Smooth muscle cell of the pulmonary artery (primary cell): Measurements from ENCODE around the gene RNASE7. TPM values are rescaled to one million over a fixed set of nuclear protein-coding genes. Genes with fewer than 3 reads are reported as not detected.

Experiments used
- total RNA-seq: library from RNA; depleted of rRNA; stranded (reverse); fragments of >200 nt; gene quantifications from 2 replicates; pipeline ENCODE4 v1.2.3, GENCODE V29; 2014

RNASE7 gene
- not detected in 2 replicates for total RNA-seq

DNA sequence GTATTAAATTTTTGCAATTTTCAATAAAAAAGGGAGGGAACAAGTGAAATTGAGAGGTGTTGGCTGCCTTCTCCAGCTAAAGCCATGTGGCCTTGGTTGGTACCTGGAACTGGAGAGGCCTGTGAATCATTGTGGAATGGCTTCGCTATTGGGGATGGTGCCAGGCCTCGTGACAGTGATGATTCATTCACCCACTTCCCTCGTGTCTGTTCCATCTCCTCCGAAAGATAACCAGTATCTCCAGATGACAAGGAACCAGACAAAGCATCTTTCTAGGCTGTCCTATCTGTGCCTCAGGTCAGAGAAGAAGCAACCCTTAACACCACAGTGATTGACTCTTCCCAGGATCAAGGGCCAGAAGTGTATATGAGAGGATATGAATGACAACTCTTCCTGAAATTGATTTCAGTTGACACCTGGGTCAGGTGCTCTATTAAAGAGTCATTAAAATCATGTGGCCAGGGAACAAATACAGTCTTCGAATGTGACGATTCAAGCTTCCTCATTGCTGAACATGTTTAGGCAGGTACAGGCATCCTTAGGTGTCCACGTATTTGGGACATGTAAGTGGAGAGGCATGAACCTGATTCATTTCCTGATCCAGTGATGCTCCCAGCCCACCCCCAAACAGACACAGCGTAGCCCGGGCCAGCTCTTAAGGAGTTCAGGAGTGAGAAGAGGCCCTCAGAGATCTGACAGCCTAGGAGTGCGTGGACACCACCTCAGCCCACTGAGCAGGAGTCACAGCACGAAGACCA lies at the start of gene RNASE7:
Gene RNASE7, plus strand, starts transcription at position 687 of the 758 bp plus-strand sequence. CDS start 631 bp downstream, outside the sequence.

GRCh38 chr14:20998674-20999366 lies 43.3 kb upstream of the RNASE7 start, which contains the start of gene SLC39A2:
Gene SLC39A2, plus strand, starts transcription at chr14:20999293. Its CDS starts 154 bp downstream, at chr14:20999447.

DNA sequence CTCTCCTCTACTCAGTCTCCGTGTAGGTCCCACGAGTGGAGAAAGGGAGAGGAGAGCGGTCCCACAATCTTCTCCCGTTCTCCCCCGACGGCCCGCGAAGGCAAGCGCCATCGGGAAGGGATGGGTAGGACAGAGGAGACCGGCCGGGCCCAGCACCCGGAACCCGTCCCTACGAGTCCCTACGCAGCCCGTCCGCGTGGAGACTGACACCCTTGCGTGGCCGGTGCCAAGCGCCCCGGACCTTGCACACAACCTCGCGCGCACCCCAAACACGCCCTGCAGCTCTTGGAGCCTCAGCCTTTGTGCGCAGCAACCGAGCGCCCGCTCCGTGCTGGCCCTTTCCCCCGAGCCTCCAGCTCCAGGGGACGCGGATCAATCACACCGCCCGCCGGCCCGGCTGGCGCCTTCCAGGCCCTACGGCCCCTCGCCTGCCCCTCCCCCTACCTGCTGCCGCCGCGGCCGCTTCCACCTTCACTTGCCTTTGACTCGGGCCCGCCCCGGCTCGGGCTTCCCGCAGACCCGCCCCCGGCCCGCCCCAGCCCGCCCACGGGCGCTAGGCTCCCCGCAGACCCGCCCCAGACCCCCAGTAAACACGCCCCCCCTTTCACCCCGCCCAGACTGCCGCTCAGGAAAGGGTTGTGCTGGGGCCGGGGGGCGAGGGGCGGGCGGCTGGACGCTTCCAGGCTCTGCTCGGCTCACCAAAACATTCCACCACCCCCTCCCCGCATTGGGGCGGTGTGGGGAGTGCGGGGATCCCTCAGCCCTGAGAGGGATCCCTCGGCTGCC lies 17.4 kb upstream of the RNASE7 start, which contains the start of gene NDRG2:
Gene NDRG2, minus strand, starts transcription at position 477 of the 786 bp plus-strand sequence. CDS start 1,746 bp downstream, outside the sequence.

GRCh38 chr14:21029917-21030316 lies 12.2 kb upstream of the RNASE7 start, which contains the start of gene TPPP2:
Gene TPPP2, plus strand, starts transcription at chr14:21030217. Its CDS starts 365 bp downstream, at chr14:21030582.

GRCh38 chr14:21034707-21035106 lies 7.5 kb upstream of the RNASE7 start, which contains the start of gene RNASE13:
Gene RNASE13, minus strand, starts transcription at chr14:21034807. Its CDS starts 519 bp downstream, at chr14:21034288.

DNA sequence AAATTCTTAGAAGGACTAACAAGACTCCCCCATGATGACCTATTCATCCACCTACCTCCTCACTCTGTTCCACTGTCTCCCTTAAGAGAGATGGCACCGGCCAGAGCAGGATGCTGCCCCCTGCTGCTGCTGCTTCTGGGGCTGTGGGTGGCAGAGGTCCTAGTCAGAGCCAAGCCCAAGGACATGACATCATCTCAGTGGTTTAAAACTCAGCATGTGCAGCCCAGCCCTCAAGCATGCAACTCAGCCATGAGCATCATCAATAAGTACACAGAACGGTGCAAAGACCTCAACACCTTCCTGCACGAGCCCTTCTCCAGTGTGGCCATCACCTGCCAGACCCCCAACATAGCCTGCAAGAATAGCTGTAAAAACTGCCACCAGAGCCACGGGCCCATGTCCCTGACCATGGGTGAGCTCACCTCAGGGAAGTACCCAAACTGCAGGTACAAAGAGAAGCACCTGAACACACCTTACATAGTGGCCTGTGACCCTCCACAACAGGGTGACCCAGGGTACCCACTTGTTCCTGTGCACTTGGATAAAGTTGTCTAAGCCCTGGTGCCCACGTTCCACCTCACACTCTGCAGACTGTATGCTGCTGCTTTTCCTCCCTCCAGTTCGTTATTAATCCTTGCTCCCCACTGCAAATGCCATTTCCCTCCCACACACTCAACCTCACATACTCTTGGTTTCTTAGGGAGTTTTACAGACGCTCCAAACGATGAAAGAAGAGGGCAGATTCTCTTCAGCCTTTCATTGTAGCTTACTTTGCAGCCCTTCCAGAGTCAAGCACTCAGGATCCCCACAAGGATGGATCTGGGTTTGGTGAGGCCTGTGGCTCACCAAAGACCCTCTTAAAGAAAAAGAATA lies 15.9 kb downstream of the RNASE7 start, which contains the start of gene RNASE8:
Gene RNASE8, plus strand, starts transcription at position 20 of the 873 bp plus-strand sequence. Its CDS starts 71 bp downstream, at position 91.

GRCh38 chr14:21070083-21070609 lies 28.0 kb downstream of the RNASE7 start, which contains the start of gene ARHGEF40:
Gene ARHGEF40, plus strand, starts transcription at chr14:21070304. Its CDS starts 93 bp downstream, at chr14:21070397.

Other genes with a start within 250 kb of the RNASE7 start
- 1.6 and 7.6 TPM in 2 replicates for gene RNASE1, start 239.5 kb upstream of the RNASE7 start, total RNA-seq
- not detected in 2 replicates for gene RNASE3, start 151.0 kb upstream of the RNASE7 start, total RNA-seq
- not detected in 2 replicates for gene RNASE2, start 86.9 kb upstream of the RNASE7 start, total RNA-seq
- gene METTL17, start 52.4 kb upstream of the RNASE7 start, total RNA-seq, result 24.9 and 26.3 TPM in 2 replicates
- not detected in 2 replicates for gene SLC39A2, start 43.1 kb upstream of the RNASE7 start, total RNA-seq
- gene NDRG2, start 17.3 kb upstream of the RNASE7 start, total RNA-seq, result 0.50 and 1.0 TPM in 2 replicates
- not detected in 2 replicates for gene TPPP2, start 12.1 kb upstream of the RNASE7 start, total RNA-seq
- gene RNASE13, start 7.6 kb upstream of the RNASE7 start, total RNA-seq, result not detected in 2 replicates
- gene RNASE8, start 15.5 kb downstream of the RNASE7 start, total RNA-seq, result not detected in 2 replicates
- gene ARHGEF40, start 27.9 kb downstream of the RNASE7 start, total RNA-seq, result 36.0 and 49.3 TPM in 2 replicates
- 4.2 and 8.4 TPM in 2 replicates for gene ZNF219, start 56.3 kb downstream of the RNASE7 start, total RNA-seq
- gene TMEM253, start 58.7 kb downstream of the RNASE7 start, total RNA-seq, result 0.13 TPM in 1 of 2 replicates, not detected in the other
- not detected in 2 replicates for gene OR5AU1, start 113.7 kb downstream of the RNASE7 start, total RNA-seq
- 493 and 531 TPM in 2 replicates for gene HNRNPC, start 227.1 kb downstream of the RNASE7 start, total RNA-seq
- gene RPGRIP1, start 237.7 kb downstream of the RNASE7 start, total RNA-seq, result not detected in 2 replicates